SJCRH30 (cell line): ENCODE measurements around the gene PANK1. TPM values are rescaled to one million over a fixed set of nuclear protein-coding genes. Genes with fewer than 3 reads are reported as not detected.

Experiments used
- DNase-seq, 2 experiments: peaks; one replicate each; pipeline ENCODE4 v3.0.0-alpha.2; 2015 to 2020
- H3K27ac ChIP-seq: fragments of 250-450 bp; sonication (Bioruptor Pico); 2 replicates; pipeline ENCODE4 v1.5.1; 2020; ENCODE audit warnings: mild to moderate bottlenecking, moderate library complexity
- H3K27me3 ChIP-seq: fragments of 250-450 bp; sonication (Bioruptor Pico); 2 replicates; pipeline ENCODE4 v1.5.1; 2020; ENCODE audit warnings: mild to moderate bottlenecking, moderate library complexity
- H3K36me3 ChIP-seq: fragments of 250-450 bp; sonication (Bioruptor Pico); 2 replicates; pipeline ENCODE4 v1.5.1; 2020; ENCODE audit warnings: mild to moderate bottlenecking, moderate library complexity
- H3K4me1 ChIP-seq: fragments of 250-450 bp; sonication (Bioruptor Pico); 2 replicates; pipeline ENCODE4 v1.5.1; 2020; ENCODE audit warnings: mild to moderate bottlenecking, moderate library complexity
- H3K4me3 ChIP-seq: fragments of 250-450 bp; sonication (Bioruptor Pico); 2 replicates; pipeline ENCODE4 v1.5.1; 2020; ENCODE audit warnings: mild to moderate bottlenecking, moderate library complexity
- H3K9me3 ChIP-seq: fragments of 250-450 bp; sonication (Bioruptor Pico); replicated peaks from 2 replicates; pipeline ENCODE4 v1.5.1; 2020; ENCODE audit warnings: mild to moderate bottlenecking, moderate library complexity
- total RNA-seq: library from RNA; depleted of rRNA; stranded (reverse); fragments of >200 nt; shearing (Covaris generic); gene quantifications from 2 replicates; pipeline ENCODE4 v1.2.3, GENCODE V29; 2014; rRNA removed

Gene PANK1
- 13.6 and 14.2 TPM in 2 replicates for total RNA-seq

- Histone ChIP-seq H3K4me3 (peak within 1 kb of the TSS; percentile 83), H3K27ac (peak within 1 kb of the TSS; percentile 83), H3K9me3 (no peaks in the 10 kb centered on the region), H3K4me1 (peaks cover 6% of the 10 kb centered on the region; the same call in 1 of the 2 replicates), H3K27me3 (no peaks in the 10 kb centered on the region), H3K36me3 (no peaks in the 10 kb centered on the region)
- peak; percentile 78 to 79 for DNase-seq
These were observed at the start of gene PANK1 for GRCh38 chr10:89644967-89645741. TSS of gene PANK1 (minus strand) at chr10:89645242. CDS start at chr10:89644891, 351 bp downstream.

- Histone ChIP-seq H3K27ac (no peak overlapping the region), H3K36me3 (no peaks in the 10 kb centered on the region), H3K4me1 (no peaks in the 10 kb centered on the region), H3K4me3 (no peak overlapping the region), H3K9me3 (no peaks in the 10 kb centered on the region), H3K27me3 (no peaks in the 10 kb centered on the region)
- no peak for DNase-seq
These were observed 48.1 kb upstream of the PANK1 start for GRCh38 chr10:89693176-89693575.

GRCh38 chr10:89692416-89692815 lies 47.4 kb upstream of the PANK1 start:
- H3K4me1 ChIP-seq, result no peaks in the 10 kb centered on the region
- H3K9me3 ChIP-seq, result no peaks in the 10 kb centered on the region
- DNase-seq, result no peak
- no peaks in the 10 kb centered on the region for H3K36me3 ChIP-seq
- no peaks in the 10 kb centered on the region for H3K27me3 ChIP-seq
- no peak overlapping the region for H3K27ac ChIP-seq
- H3K4me3 ChIP-seq, result no peak overlapping the region

GRCh38 chr10:89690027-89690426 lies 45.0 kb upstream of the PANK1 start:
- Histone ChIP-seq H3K9me3 (no peaks in the 10 kb centered on the region), H3K27me3 (no peaks in the 10 kb centered on the region), H3K27ac (no peak overlapping the region), H3K4me3 (no peak overlapping the region), H3K4me1 (no peaks in the 10 kb centered on the region), H3K36me3 (no peaks in the 10 kb centered on the region)
- no peak for DNase-seq

- Histone ChIP-seq H3K4me3 (no peak overlapping the region), H3K4me1 (peaks cover 8% of the 10 kb centered on the region), H3K36me3 (no peaks in the 10 kb centered on the region), H3K27ac (no peak overlapping the region), H3K27me3 (no peaks in the 10 kb centered on the region), H3K9me3 (no peaks in the 10 kb centered on the region)
- no peak for DNase-seq
These were observed 40.9 kb upstream of the PANK1 start for GRCh38 chr10:89685936-89686335.

- H3K36me3 ChIP-seq, result no peaks in the 10 kb centered on the region
- no peaks in the 10 kb centered on the region for H3K27me3 ChIP-seq
- H3K4me1 ChIP-seq, result peaks cover 8% of the 10 kb centered on the region
- DNase-seq, result no peak
- no peaks in the 10 kb centered on the region for H3K9me3 ChIP-seq
- no peak overlapping the region for H3K27ac ChIP-seq
- no peak overlapping the region for H3K4me3 ChIP-seq
These were observed 39.6 kb upstream of the PANK1 start for GRCh38 chr10:89684604-89685003.

- H3K27me3 ChIP-seq, result no peaks in the 10 kb centered on the region
- H3K9me3 ChIP-seq, result no peaks in the 10 kb centered on the region
- H3K36me3 ChIP-seq, result no peaks in the 10 kb centered on the region
- no peak overlapping the region for H3K27ac ChIP-seq
- peak; percentile 62 to 75 for DNase-seq
- no peak overlapping the region for H3K4me3 ChIP-seq
- H3K4me1 ChIP-seq, result peaks cover 8% of the 10 kb centered on the region
These were observed 38.8 kb upstream of the PANK1 start for GRCh38 chr10:89683883-89684282.

GRCh38 chr10:89679986-89680385 lies 34.9 kb upstream of the PANK1 start:
- H3K27ac ChIP-seq, result no peak overlapping the region
- no peaks in the 10 kb centered on the region for H3K9me3 ChIP-seq
- no peaks in the 10 kb centered on the region for H3K27me3 ChIP-seq
- H3K36me3 ChIP-seq, result no peaks in the 10 kb centered on the region
- no peak for DNase-seq
- H3K4me3 ChIP-seq, result no peak overlapping the region
- H3K4me1 ChIP-seq, result peaks cover 8% of the 10 kb centered on the region

- no peak for DNase-seq
- no peak overlapping the region for H3K27ac ChIP-seq
- H3K4me3 ChIP-seq, result no peak overlapping the region
- no peaks in the 10 kb centered on the region for H3K36me3 ChIP-seq
- H3K4me1 ChIP-seq, result no peaks in the 10 kb centered on the region
- H3K27me3 ChIP-seq, result no peaks in the 10 kb centered on the region
- no peaks in the 10 kb centered on the region for H3K9me3 ChIP-seq
These were observed 32.3 kb upstream of the PANK1 start for GRCh38 chr10:89677341-89677740.

GRCh38 chr10:89670926-89671325 lies 25.9 kb upstream of the PANK1 start:
- no peak overlapping the region for H3K27ac ChIP-seq
- no peaks in the 10 kb centered on the region for H3K4me1 ChIP-seq
- H3K36me3 ChIP-seq, result no peaks in the 10 kb centered on the region
- no peak overlapping the region for H3K4me3 ChIP-seq
- no peak for DNase-seq
- H3K9me3 ChIP-seq, result no peaks in the 10 kb centered on the region
- H3K27me3 ChIP-seq, result no peaks in the 10 kb centered on the region

GRCh38 chr10:89669985-89670384 lies 24.9 kb upstream of the PANK1 start:
- Histone ChIP-seq H3K4me3 (no peak overlapping the region), H3K27ac (no peak overlapping the region), H3K27me3 (no peaks in the 10 kb centered on the region), H3K4me1 (no peaks in the 10 kb centered on the region), H3K9me3 (no peaks in the 10 kb centered on the region), H3K36me3 (no peaks in the 10 kb centered on the region)
- DNase-seq, result no peak

- no peak overlapping the region for H3K27ac ChIP-seq
- DNase-seq, result peak; percentile 16 to 39
These were observed 23.5 kb upstream of the PANK1 start for GRCh38 chr10:89668386-89669071.

GRCh38 chr10:89666138-89666537 lies 21.1 kb upstream of the PANK1 start:
- no peak overlapping the region for H3K4me3 ChIP-seq
- H3K27ac ChIP-seq, result no peak overlapping the region
- no peaks in the 10 kb centered on the region for H3K9me3 ChIP-seq
- DNase-seq, result no peak
- H3K4me1 ChIP-seq, result no peaks in the 10 kb centered on the region
- H3K27me3 ChIP-seq, result no peaks in the 10 kb centered on the region
- no peaks in the 10 kb centered on the region for H3K36me3 ChIP-seq

More at GRCh38 chr10:89668386-89669071, 23.5 kb upstream of the PANK1 start:
- no peak overlapping the region for H3K4me3 ChIP-seq
- H3K27me3 ChIP-seq, result no peaks in the 10 kb centered on the region
- no peaks in the 10 kb centered on the region for H3K36me3 ChIP-seq
- H3K4me1 ChIP-seq, result no peaks in the 10 kb centered on the region
- no peaks in the 10 kb centered on the region for H3K9me3 ChIP-seq

- no peak overlapping the region for H3K4me3 ChIP-seq
- no peaks in the 10 kb centered on the region for H3K27me3 ChIP-seq
- H3K27ac ChIP-seq, result no peak overlapping the region
- no peaks in the 10 kb centered on the region for H3K4me1 ChIP-seq
- DNase-seq, result no peak
- no peaks in the 10 kb centered on the region for H3K9me3 ChIP-seq
- H3K36me3 ChIP-seq, result no peaks in the 10 kb centered on the region
These were observed 20.3 kb upstream of the PANK1 start for GRCh38 chr10:89665302-89665701.

GRCh38 chr10:89664203-89664602 lies 19.2 kb upstream of the PANK1 start:
- DNase-seq, result peak; percentile 27 to 40
- Histone ChIP-seq H3K27me3 (no peaks in the 10 kb centered on the region), H3K9me3 (no peaks in the 10 kb centered on the region), H3K27ac (no peak overlapping the region), H3K36me3 (no peaks in the 10 kb centered on the region), H3K4me1 (no peaks in the 10 kb centered on the region), H3K4me3 (no peak overlapping the region)
